Heart left ventricle (tissue), 13 donors: ENCODE results near the gene SLC35F5.
"Not testable (repeated sequence)": the region's sequence is repeated elsewhere in the genome, so short reads cannot be mapped to it uniquely, and the experiment has no call there.

Source experiments
- POLR2A ChIP-seq, 2 donors: fragments of 450-650 bp; IDR thresholded peaks; one replicate each; pipeline ENCODE4 v1.6.1; 2017; ENCODE audit warnings: antibody characterized with exemption in 2 of 2, mild to moderate bottlenecking in 2 of 2, moderate library complexity in 2 of 2
- TF ChIP-seq, protein P1 (sequence below), 12 donors: fragments of 200-600 bp; sonication (generic) in 4 of 12; IDR thresholded peaks; one replicate each; pipeline versions ENCODE4 v1.5.0 to v1.8.0; 2018 to 2022; ENCODE audit warnings: antibody characterized with exemption in 12 of 12, mild to moderate bottlenecking in 5 of 12
- donor health status: ischemic (EF 13 %, LVEDD 7.1; RV severe dilation, severe dysfunction).
- donor health status: DM: no; HTN: yes; CAD: no.
- donor health status: DM: no; HTN: no; CAD: no.
- donor health status: ischemic (EF 25% LVEDD 6.9; RV normal size, moderate dysfunction).
- donor health status: ischemic (EF 25% LVEDD 5.7; RV mildly dilated, moderate dysfunction).
- donor health status: ischemic (EF 35%, LVEDD 5.7; RV mildly dilated, moderate dysfunction).
- donor health status: nonischemic (EF 11% LVEDD 7.7; RV severe dilation, severe dysfunction).
- donor health status: DM: yes; HTN: yes; CAD: no.
- donor health status: PGD.
- donor health status: ischemic (EF 29% LVEDD 5.4; RV normal size, mild dysfunction).
- donor health status: nonischemic (EF 23%, LVEDD 6.1; RV moderate dilation, normal function).

GRCh38 chr2:113698251-113698650 lies 58.2 kb downstream of the SLC35F5 start:
- TF ChIP-seq, protein P1, sequence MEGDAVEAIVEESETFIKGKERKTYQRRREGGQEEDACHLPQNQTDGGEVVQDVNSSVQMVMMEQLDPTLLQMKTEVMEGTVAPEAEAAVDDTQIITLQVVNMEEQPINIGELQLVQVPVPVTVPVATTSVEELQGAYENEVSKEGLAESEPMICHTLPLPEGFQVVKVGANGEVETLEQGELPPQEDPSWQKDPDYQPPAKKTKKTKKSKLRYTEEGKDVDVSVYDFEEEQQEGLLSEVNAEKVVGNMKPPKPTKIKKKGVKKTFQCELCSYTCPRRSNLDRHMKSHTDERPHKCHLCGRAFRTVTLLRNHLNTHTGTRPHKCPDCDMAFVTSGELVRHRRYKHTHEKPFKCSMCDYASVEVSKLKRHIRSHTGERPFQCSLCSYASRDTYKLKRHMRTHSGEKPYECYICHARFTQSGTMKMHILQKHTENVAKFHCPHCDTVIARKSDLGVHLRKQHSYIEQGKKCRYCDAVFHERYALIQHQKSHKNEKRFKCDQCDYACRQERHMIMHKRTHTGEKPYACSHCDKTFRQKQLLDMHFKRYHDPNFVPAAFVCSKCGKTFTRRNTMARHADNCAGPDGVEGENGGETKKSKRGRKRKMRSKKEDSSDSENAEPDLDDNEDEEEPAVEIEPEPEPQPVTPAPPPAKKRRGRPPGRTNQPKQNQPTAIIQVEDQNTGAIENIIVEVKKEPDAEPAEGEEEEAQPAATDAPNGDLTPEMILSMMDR (IDR thresholded peaks at IDR 0.05) = not testable (repeated sequence)
- TF ChIP-seq POLR2A (IDR thresholded peaks at IDR 0.05) = not testable (repeated sequence)
